Retina (tissue), 1 donor: ENCODE results near the gene PTPRK.

Experiments used
- DNase-seq: peaks from one replicate; pipeline ENCODE4 v3.0.0-alpha.2; 2016

Gene PTPRK

DNA sequence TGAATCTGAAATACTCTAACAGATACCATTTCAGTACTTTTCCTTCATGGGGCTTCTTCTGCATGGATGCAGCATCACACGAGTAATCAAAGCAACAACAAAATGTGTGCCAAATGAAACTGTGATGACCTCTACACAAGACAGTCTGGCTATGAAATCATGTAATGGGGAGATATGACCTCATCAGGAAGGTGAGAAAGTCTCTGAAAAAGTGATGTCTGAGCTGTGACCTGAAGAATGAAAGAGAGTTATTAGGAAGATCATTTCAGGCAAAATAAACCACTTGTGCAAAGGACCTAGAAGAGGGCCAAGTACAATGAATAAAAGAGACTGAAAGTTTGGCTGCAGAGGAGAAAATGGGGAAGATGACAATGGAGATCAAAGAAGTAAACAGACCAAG lies 182.8 kb downstream of the PTPRK start:
- no peak for DNase-seq

GRCh38 chr6:128336436-128337095 lies 183.8 kb downstream of the PTPRK start:
- no peak for DNase-seq

GRCh38 chr6:128335963-128336362 lies 184.4 kb downstream of the PTPRK start:
- no peak for DNase-seq

DNA sequence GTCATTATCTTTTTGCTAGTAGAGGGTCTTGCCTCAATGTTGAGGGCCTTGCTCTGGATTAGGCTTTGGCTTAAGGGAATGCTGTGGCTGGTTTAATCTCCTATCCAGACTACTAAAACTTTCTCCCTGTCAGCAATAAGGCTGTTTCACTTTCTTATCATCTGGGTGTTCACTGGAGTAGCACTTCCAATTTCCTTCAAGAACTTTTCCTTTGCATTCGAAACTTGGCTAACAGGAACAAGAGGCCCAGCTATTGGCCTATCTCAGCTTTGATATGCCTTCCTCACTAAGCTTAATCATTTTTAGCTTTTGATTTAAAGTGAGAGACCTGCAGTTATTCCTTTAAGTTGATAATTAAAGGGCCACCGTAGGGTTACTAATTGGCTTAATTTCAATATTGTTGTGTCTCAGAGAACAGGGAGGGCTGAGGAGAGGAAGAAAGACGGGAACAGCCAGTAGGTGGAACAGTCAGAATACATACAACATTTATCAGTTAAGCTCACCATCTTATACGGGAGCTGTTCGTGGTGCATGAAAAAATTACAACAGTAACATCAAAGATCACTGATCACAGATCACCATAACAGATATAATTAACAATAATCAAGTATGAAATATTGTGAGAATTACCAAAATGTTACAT lies 186.7 kb downstream of the PTPRK start:
- no peak for DNase-seq

- no peak for DNase-seq
These were observed 192.5 kb downstream of the PTPRK start for GRCh38 chr6:128327890-128328289.

- DNase-seq = no peak
These were observed 197.4 kb downstream of the PTPRK start for GRCh38 chr6:128323011-128323410.

GRCh38 chr6:128319946-128320345 lies 200.5 kb downstream of the PTPRK start:
- no peak for DNase-seq

GRCh38 chr6:128319157-128319556 lies 201.2 kb downstream of the PTPRK start:
- no peak for DNase-seq

DNA sequence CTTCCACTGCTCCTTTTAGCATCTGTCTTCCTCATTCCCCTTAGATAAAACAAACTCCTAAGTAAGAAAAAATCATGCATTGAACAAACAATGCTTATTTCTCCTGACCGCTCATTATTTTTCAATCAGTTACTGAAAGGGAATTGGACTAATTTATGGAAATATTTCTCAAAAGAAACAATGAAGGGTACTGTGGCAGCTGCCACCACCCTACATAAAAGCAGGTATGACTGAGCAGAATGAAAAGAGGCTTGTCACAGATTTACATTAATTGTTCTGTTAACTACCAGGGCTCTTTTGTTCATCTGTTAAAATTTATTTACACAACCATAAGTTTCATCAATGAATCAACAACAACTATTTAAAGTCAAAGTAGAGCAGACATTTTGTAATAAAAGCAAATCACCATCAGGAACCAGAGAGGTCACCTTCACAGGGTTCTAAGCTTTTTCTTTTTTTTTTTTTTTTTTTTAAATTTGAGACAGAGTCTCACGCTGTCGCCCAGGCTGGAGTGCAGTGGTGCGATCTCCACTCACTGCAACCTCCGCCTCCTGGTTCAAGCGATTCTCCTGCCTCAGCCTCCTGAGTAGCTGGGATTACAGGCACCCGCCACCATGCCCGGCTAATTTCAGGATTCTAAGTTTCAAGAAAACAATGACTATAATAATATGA lies 204.0 kb downstream of the PTPRK start:
- peak; percentile 68 for DNase-seq

DNA sequence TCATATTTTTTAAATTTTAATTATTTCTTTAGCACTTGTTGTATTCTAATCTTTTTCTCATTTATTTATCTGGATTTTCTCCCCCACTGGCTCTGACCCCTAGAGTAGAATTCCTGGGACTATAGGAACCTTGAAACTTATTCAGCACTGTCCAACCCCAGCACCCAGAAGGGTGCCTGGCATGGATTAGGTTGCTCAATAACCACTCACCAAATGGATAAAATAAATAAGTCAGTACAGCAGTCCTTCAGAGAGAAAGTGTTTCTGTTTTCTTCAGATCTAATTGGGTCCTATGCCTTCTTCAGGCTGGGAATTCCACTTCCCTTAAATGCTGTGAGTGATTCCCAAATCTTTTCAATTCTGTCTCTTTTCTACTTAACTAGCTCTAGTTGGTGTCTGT lies 206.2 kb downstream of the PTPRK start:
- no peak for DNase-seq

- DNase-seq = no peak
These were observed 208.3 kb downstream of the PTPRK start for GRCh38 chr6:128311944-128312570.

DNA sequence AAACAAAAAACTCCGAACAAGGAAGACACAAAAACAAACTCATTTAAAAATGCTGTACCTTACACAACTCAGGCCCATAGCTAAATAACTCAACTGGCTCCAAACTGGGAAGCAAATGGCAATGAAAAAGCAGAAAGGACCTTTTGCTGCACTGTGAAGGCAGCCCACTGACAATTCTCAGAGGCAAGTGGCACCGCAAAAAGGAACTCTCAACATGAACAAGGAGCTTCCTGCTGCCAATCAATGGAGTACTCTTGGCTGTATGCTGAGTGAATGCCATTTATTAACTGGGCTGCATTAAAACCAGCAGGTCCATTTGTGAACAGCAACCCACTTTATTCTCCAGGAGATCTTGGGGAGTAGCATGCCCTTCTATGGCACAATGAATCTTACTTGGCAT lies 209.9 kb downstream of the PTPRK start:
- no peak for DNase-seq

GRCh38 chr6:128307671-128308070 lies 212.7 kb downstream of the PTPRK start:
- DNase-seq = no peak

- no peak for DNase-seq
These were observed 214.4 kb downstream of the PTPRK start for GRCh38 chr6:128305976-128306375.

GRCh38 chr6:128305228-128305627 lies 215.2 kb downstream of the PTPRK start:
- no peak for DNase-seq

GRCh38 chr6:128303870-128304269 lies 216.5 kb downstream of the PTPRK start:
- DNase-seq = no peak

- no peak for DNase-seq
These were observed 217.5 kb downstream of the PTPRK start for GRCh38 chr6:128302942-128303341.

GRCh38 chr6:128295670-128296069 lies 224.7 kb downstream of the PTPRK start:
- no peak for DNase-seq

GRCh38 chr6:128290221-128290620 lies 230.2 kb downstream of the PTPRK start:
- DNase-seq = no peak

GRCh38 chr6:128284128-128284527 lies 236.3 kb downstream of the PTPRK start:
- no peak for DNase-seq

DNA sequence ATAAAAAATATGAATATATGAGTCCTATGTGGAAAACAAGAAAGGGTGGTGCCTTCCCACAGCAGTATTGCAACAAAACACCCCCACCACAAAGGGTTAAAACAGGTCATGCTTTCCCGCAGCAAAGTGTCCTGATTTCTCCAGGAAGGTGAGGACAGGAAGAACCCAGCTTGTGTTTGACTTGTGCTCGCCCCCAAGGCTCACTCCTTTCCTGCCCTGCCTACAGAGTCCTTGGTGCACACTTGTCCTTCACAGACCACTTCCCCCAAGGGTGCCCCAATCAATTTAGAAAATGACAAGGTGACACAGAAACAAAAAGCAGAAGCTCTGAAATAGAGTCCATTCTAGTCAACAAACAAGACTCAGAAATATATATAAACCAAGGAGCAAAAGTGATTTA lies 237.4 kb downstream of the PTPRK start:
- DNase-seq = peak; percentile 16

GRCh38 chr6:128280960-128281359 lies 239.4 kb downstream of the PTPRK start:
- no peak for DNase-seq

DNA sequence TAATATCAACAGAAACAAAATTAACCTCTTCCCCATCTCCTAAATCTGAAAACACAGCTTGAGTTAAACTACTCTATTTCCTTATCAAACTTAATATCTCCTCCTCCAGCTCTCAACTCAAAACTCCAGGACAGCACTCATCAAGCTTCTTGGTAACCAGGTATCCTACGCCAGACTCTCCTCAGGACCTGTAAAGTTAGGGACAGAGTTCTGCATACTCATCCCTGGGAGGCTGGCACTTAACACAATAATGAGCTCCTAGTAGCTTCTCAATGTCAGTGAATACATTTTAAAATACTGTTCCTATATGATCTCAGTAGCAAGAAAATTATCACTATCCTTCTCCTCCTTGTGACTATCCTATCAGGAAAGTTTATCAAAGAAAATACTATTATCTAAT lies 240.3 kb downstream of the PTPRK start:
- DNase-seq = no peak

DNA sequence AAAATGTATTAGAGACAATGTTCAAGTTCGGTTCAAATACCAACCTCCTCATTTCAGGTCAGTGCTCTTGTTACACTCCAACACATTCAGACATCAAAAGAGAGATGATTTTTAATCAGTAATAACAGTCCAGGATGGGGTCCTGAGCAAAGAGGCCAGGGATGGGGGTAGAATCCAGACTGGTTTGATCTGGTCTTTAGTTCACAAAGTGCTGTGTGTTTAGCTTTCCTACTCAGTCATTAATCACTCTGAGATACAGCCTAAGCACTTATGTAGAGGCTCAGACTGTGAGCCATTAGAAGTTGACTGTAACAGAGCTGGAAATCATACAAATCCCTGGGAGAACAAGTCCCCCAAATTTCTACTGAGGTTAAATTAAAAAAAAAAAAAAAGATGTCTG lies 241.6 kb downstream of the PTPRK start:
- peak; percentile 38 for DNase-seq
